CD1c-positive myeloid dendritic cell (primary cell): Measurements from ENCODE around the gene ITGB6.

Source experiments
- DNase-seq: peaks from one replicate; pipeline ENCODE4 v3.0.0-alpha.2; 2016; ENCODE audit errors: extremely low spot score

The ITGB6 gene

DNA sequence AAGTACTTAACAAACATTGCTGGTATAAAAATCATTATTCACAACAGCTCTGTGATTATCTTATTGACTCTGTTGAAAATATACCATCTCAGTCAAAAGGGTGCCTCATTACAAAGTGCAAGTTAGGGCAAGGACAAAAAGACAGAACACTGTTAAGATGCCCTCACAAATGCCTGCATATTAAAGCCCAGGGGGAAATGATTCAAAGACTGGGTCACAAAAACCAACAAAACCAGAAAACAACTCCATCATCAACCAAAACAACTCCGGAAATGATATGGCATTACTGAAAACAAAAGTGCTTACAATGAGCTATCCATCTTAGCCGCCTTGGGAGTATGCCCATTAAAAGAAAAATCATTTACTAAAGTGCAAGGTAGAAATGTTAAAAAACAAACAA lies 147.5 kb downstream of the ITGB6 start:
- no peak for DNase-seq

DNA sequence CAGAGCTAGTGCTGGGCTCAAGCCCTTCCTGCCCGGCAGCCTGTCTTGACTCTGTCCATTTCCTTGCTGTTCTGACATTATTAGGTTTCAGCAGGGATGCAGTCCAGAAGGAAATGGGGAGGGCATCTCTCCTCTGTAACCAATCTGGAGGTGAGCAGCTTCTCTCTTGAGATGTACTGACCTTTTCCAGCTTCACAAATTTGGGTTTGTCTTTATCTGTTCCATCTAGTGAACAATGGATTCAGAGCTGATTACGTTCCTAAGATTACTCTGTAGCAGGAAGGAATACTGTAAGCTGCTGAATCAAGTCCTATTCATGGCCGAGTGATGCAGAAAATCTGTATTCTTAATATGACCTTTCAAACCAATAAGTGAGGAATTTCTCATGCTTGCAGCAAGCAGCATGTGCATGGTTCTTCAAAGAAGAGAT lies 148.7 kb downstream of the ITGB6 start:
- no peak for DNase-seq

DNA sequence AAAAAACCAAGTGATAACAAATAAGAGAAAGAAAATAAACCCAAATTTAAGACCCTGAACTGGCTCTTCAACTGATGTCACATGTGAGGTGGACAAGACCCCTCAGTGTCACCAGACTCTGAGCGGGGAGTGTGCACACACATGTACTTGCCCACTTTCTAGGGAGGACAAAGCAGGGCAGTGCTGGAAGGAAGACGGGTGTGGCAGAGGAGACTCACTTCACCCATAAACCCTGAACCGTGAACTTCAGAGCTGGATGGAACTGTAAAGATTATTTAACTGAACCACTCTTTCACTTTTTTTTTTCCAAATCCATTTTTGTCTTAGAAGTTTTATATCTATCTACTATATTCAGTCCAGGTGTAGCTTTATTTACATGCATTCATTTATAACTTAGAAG lies 149.9 kb downstream of the ITGB6 start:
- no peak for DNase-seq
